Glutamatergic neuron (in vitro differentiated cells): ENCODE results near the gene TMC5. TPM values are rescaled to one million over a fixed set of nuclear protein-coding genes. Genes with fewer than 3 reads are reported as not detected.
"Not testable (repeated sequence)": the region's sequence is repeated elsewhere in the genome, so short reads cannot be mapped to it uniquely, and the experiment has no call there.

ENCODE experiments used
- DNase-seq: peaks from one replicate; pipeline ENCODE4 v3.0.0; 2022
- H3K27ac Mint-ChIP-seq: one replicate; pipeline ENCODE4 v1.8.0; 2020; ENCODE audit warnings: mild to moderate bottlenecking, mixed read lengths, inconsistent platforms; ENCODE audit not compliant: unreplicated experiment
- H3K27me3 Mint-ChIP-seq: one replicate; pipeline ENCODE4 v1.8.0; 2020; ENCODE audit warnings: mild to moderate bottlenecking, moderate library complexity, mixed read lengths, inconsistent platforms; ENCODE audit not compliant: unreplicated experiment
- H3K36me3 Mint-ChIP-seq: one replicate; pipeline ENCODE4 v1.8.0; 2020; ENCODE audit warnings: mild to moderate bottlenecking, mixed read lengths, inconsistent platforms; ENCODE audit not compliant: unreplicated experiment
- H3K4me1 Mint-ChIP-seq: one replicate; pipeline ENCODE4 v1.8.0; 2020; ENCODE audit warnings: mild to moderate bottlenecking, low read depth, mixed read lengths, inconsistent platforms; ENCODE audit not compliant: unreplicated experiment
- H3K4me3 Mint-ChIP-seq: one replicate; pipeline ENCODE4 v1.8.0; 2020; ENCODE audit warnings: mild to moderate bottlenecking, mixed read lengths, inconsistent platforms; ENCODE audit not compliant: unreplicated experiment
- H3K9me3 Mint-ChIP-seq: one replicate; pipeline ENCODE4 v1.8.0; 2020; ENCODE audit warnings: mild to moderate bottlenecking, moderate library complexity, mixed read lengths, inconsistent platforms; ENCODE audit not compliant: unreplicated experiment
- CTCF ChIP-seq: fragments of 200-600 bp; sonication (generic); IDR thresholded peaks from one replicate; pipeline ENCODE4 v1.5.0; 2021; ENCODE audit not compliant: partially characterized antibody, unreplicated experiment
- total RNA-seq: library from RNA; stranded (reverse); fragmentation: NEBNext Ultra II Directional; extraction: Animal tissue kit (Norgen Biotek cat#: 25700); gene quantifications from one replicate; pipeline ENCODE4 v1.2.1, GENCODE V29; 2021; ENCODE audit not compliant: unreplicated experiment

TMC5 gene
- total RNA-seq, 1 donor from 2014 or later, result not detected

- H3K27ac Mint-ChIP-seq, result no peak overlapping the region
- H3K4me1 Mint-ChIP-seq, result no peaks in the 10 kb centered on the region
- no peak for DNase-seq
- H3K9me3 Mint-ChIP-seq, result no peaks in the 10 kb centered on the region
- H3K27me3 Mint-ChIP-seq, result peaks cover 3% of the 10 kb centered on the region
- TF ChIP-seq CTCF, result no peak
- H3K36me3 Mint-ChIP-seq, result no peaks in the 10 kb centered on the region
- no peak overlapping the region for H3K4me3 Mint-ChIP-seq
Measured at GRCh38 chr16:19406891-19407491, 10.7 kb upstream of the TMC5 start.

- no peaks in the 10 kb centered on the region for H3K4me1 Mint-ChIP-seq
- no peaks in the 10 kb centered on the region for H3K9me3 Mint-ChIP-seq
- no peak overlapping the region for H3K27ac Mint-ChIP-seq
- TF ChIP-seq CTCF, result no peak
- no peaks in the 10 kb centered on the region for H3K36me3 Mint-ChIP-seq
- peak; percentile 66 for DNase-seq
- peaks cover 3% of the 10 kb centered on the region for H3K27me3 Mint-ChIP-seq
- peak overlapping the region; percentile 80 for H3K4me3 Mint-ChIP-seq
Measured at GRCh38 chr16:19410435-19411171, 7.1 kb upstream of the TMC5 start.

- H3K27ac Mint-ChIP-seq, result no peak overlapping the region
- DNase-seq, result no peak
- H3K27me3 Mint-ChIP-seq, result peaks cover 3% of the 10 kb centered on the region
- peak overlapping the region; percentile 75 for H3K4me3 Mint-ChIP-seq
- no peak for TF ChIP-seq CTCF
- H3K9me3 Mint-ChIP-seq, result no peaks in the 10 kb centered on the region
- H3K36me3 Mint-ChIP-seq, result no peaks in the 10 kb centered on the region
- H3K4me1 Mint-ChIP-seq, result no peaks in the 10 kb centered on the region
Measured at GRCh38 chr16:19411298-19411697, 6.4 kb upstream of the TMC5 start.

GRCh38 chr16:19412055-19412454, 5.6 kb upstream of the TMC5 start:
- H3K36me3 Mint-ChIP-seq, H3K4me3 Mint-ChIP-seq, H3K4me1 Mint-ChIP-seq, H3K27me3 Mint-ChIP-seq, H3K9me3 Mint-ChIP-seq, H3K27ac Mint-ChIP-seq, DNase-seq: not testable (repeated sequence)

GRCh38 chr16:19415461-19415860, 2.2 kb upstream of the TMC5 start:
- Mint-ChIP-seq H3K4me1 (no peaks in the 10 kb centered on the region), H3K27ac (no peak overlapping the region), H3K4me3 (no peak overlapping the region), H3K9me3 (peaks cover 2% of the 10 kb centered on the region), H3K27me3 (peaks cover 2% of the 10 kb centered on the region), H3K36me3 (no peaks in the 10 kb centered on the region)
- TF ChIP-seq CTCF, result no peak
- no peak for DNase-seq
